Fibroblast of the aortic adventitia (primary cell): ENCODE measurements around the gene WDR6. TPM values are rescaled to one million over a fixed set of nuclear protein-coding genes. Genes with fewer than 3 reads are reported as not detected.

Experiments used
- DNase-seq: peaks from one replicate; pipeline ENCODE4 v3.0.0-alpha.2; 2010; ENCODE audit warnings: low read depth
- H3K4me3 ChIP-seq: 2 replicates; pipeline ENCODE4 v1.5.1; 2011; ENCODE audit warnings: low read depth, mild to moderate bottlenecking, control low read depth, low read length, moderate library complexity
- total RNA-seq: library from RNA; depleted of rRNA; stranded (reverse); fragments of >200 nt; gene quantifications from 2 replicates; pipeline ENCODE4 v1.2.3, GENCODE V29; 2012; ENCODE audit warnings: low replicate concordance
- TF ChIP-seq, protein P1 (sequence below): IDR thresholded peaks from 2 replicates; pipeline ENCODE4 v1.5.1; 2011; ENCODE audit warnings: mild to moderate bottlenecking, low read length, control low read depth, inconsistent platforms; ENCODE audit not compliant: insufficient read depth

WDR6 gene
- total RNA-seq, 1 donor = 65.4 TPM

GRCh38 chr3:49026536-49026935 lies 19.3 kb downstream of the WDR6 start:
- no peak for DNase-seq
- no peak overlapping the region for H3K4me3 ChIP-seq
- TF ChIP-seq, protein P1, sequence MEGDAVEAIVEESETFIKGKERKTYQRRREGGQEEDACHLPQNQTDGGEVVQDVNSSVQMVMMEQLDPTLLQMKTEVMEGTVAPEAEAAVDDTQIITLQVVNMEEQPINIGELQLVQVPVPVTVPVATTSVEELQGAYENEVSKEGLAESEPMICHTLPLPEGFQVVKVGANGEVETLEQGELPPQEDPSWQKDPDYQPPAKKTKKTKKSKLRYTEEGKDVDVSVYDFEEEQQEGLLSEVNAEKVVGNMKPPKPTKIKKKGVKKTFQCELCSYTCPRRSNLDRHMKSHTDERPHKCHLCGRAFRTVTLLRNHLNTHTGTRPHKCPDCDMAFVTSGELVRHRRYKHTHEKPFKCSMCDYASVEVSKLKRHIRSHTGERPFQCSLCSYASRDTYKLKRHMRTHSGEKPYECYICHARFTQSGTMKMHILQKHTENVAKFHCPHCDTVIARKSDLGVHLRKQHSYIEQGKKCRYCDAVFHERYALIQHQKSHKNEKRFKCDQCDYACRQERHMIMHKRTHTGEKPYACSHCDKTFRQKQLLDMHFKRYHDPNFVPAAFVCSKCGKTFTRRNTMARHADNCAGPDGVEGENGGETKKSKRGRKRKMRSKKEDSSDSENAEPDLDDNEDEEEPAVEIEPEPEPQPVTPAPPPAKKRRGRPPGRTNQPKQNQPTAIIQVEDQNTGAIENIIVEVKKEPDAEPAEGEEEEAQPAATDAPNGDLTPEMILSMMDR = no peak

- DNase-seq = no peak
- H3K4me3 ChIP-seq = peak overlapping the region; percentile 9
- TF ChIP-seq, protein P1 = no peak
Measured at GRCh38 chr3:49027634-49028033, 20.4 kb downstream of the WDR6 start.

DNA sequence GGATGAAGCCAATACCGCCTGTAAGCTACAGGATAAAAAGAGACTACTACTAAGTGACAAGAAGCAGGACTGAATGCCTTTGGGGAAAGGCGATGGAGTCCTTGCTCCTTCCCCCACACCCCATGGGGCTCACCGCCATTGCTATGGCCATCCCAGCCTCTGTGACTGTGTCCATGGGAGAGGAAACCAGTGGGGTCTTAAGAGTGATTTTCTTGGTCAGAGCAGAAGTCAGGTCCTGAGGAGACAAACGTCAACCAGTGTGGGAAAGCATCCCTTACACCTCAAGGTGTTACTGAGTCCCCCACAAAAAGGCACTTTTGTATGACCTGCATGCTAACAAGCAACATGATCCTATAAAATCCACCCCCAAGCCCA lies 21.1 kb downstream of the WDR6 start:
- TF ChIP-seq, protein P1 = no peak
- peak overlapping the region; percentile 92 for H3K4me3 ChIP-seq
- no peak for DNase-seq

GRCh38 chr3:49028673-49029562 lies 21.7 kb downstream of the WDR6 start, which contains the start of gene IMPDH2:
Gene IMPDH2, minus strand, starts transcription at chr3:49029398. Its CDS starts 48 bp downstream, at chr3:49029350.
- TF ChIP-seq, protein P1 = no peak
- peak; percentile 91 for DNase-seq
- peak within 1 kb of the TSS; percentile 92 for H3K4me3 ChIP-seq

- TF ChIP-seq, protein P1 = no peak
- DNase-seq = no peak
- peak overlapping the region; percentile 32 for H3K4me3 ChIP-seq
Measured at GRCh38 chr3:49029563-49029884, 22.3 kb downstream of the WDR6 start.

- TF ChIP-seq, protein P1 = no peak
- no peak for DNase-seq
Measured at GRCh38 chr3:49030321-49030720, 23.1 kb downstream of the WDR6 start.

More at GRCh38 chr3:49030321-49030720, 23.1 kb downstream of the WDR6 start:
- no peak overlapping the region for H3K4me3 ChIP-seq
